ENCODE results near the gene RNF141.

RNF141 gene

DNA sequence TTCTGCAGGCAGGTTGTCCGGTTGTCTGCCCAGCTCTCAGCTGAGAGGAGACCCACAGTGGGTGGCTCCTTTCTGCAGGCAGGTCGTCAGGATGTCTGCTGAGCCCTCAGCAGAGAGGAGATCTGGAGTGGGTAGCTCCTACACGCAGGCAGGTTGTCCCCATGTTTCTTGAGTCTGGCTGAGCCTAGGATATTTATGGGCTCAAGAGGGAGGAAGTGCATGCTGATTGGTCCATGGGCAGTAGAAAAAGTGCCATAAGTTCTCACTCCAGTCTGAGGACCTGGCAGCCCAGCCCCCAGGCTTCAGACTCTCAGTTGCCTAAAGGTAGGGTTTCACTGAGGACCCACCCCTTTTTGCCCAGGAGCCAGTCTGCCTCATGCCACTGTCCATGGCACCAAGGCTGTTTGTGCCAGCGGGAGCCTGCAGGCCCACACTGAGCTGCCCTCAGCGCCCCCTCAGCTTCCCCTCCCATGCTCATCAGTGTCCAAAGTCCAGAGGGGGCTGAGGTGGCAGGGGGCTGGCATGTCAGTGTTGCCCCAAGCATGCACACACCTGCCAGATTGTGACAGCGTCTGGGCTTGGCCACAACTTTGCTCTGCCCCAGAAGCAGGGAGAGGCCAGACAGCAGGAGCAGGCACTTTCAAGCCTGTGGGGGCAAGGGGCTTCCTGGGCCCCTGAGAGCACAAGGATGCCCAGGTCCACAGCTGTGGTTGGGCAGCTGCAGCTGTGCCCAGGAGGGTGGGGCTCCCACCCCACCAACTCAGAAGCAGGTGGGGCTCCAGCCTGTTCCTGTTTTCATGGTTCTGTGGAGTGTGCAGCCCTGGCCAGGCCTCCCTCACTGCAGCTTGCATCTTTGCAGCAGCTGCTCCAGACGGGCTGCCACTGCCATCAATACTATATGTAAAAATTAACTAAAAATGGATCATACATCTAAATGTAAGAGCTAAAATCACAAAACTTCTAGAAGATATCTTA is 3.8 kb upstream of the RNF141 start:
- TF ChIP-seq TCF4 (CRISPR knock-in tag; IDR thresholded peaks at IDR 0.05; ENCODE audit: borderline replicate concordance) (no peak), ZNF8 (CRISPR knock-in tag; IDR thresholded peaks at IDR 0.05) (no peak), TOX (CRISPR knock-in tag; IDR thresholded peaks at IDR 0.05; ENCODE audit: borderline replicate concordance) (no peak), ZC3H10 (CRISPR knock-in tag; IDR thresholded peaks at IDR 0.05) (no peak), ESRRG (CRISPR knock-in tag; IDR thresholded peaks at IDR 0.05) (no peak)
- TF ChIP-seq, protein P1, sequence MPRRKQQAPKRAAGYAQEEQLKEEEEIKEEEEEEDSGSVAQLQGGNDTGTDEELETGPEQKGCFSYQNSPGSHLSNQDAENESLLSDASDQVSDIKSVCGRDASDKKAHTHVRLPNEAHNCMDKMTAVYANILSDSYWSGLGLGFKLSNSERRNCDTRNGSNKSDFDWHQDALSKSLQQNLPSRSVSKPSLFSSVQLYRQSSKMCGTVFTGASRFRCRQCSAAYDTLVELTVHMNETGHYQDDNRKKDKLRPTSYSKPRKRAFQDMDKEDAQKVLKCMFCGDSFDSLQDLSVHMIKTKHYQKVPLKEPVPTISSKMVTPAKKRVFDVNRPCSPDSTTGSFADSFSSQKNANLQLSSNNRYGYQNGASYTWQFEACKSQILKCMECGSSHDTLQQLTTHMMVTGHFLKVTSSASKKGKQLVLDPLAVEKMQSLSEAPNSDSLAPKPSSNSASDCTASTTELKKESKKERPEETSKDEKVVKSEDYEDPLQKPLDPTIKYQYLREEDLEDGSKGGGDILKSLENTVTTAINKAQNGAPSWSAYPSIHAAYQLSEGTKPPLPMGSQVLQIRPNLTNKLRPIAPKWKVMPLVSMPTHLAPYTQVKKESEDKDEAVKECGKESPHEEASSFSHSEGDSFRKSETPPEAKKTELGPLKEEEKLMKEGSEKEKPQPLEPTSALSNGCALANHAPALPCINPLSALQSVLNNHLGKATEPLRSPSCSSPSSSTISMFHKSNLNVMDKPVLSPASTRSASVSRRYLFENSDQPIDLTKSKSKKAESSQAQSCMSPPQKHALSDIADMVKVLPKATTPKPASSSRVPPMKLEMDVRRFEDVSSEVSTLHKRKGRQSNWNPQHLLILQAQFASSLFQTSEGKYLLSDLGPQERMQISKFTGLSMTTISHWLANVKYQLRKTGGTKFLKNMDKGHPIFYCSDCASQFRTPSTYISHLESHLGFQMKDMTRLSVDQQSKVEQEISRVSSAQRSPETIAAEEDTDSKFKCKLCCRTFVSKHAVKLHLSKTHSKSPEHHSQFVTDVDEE (CRISPR knock-in tag; IDR thresholded peaks at IDR 0.05): no peak
- TF ChIP-seq, protein P2, sequence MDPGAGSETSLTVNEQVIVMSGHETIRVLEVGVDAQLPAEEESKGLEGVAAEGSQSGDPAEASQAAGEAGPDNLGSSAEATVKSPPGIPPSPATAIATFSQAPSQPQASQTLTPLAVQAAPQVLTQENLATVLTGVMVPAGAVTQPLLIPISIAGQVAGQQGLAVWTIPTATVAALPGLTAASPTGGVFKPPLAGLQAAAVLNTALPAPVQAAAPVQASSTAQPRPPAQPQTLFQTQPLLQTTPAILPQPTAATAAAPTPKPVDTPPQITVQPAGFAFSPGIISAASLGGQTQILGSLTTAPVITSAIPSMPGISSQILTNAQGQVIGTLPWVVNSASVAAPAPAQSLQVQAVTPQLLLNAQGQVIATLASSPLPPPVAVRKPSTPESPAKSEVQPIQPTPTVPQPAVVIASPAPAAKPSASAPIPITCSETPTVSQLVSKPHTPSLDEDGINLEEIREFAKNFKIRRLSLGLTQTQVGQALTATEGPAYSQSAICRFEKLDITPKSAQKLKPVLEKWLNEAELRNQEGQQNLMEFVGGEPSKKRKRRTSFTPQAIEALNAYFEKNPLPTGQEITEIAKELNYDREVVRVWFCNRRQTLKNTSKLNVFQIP (CRISPR knock-in tag; IDR thresholded peaks at IDR 0.05; ENCODE audit: borderline replicate concordance, low read depth): no peak

GRCh38 chr11:10543782-10544181 is 2.8 kb upstream of the RNF141 start:
- TF ChIP-seq ZFP3 (CRISPR knock-in tag; IDR thresholded peaks at IDR 0.05): no peak
- TF ChIP-seq, protein P2 (CRISPR knock-in tag; IDR thresholded peaks at IDR 0.05; ENCODE audit: borderline replicate concordance, low read depth): no peak
- TF ChIP-seq CSDC2 (CRISPR knock-in tag; IDR thresholded peaks at IDR 0.05): no peak
- TF ChIP-seq, protein P3, sequence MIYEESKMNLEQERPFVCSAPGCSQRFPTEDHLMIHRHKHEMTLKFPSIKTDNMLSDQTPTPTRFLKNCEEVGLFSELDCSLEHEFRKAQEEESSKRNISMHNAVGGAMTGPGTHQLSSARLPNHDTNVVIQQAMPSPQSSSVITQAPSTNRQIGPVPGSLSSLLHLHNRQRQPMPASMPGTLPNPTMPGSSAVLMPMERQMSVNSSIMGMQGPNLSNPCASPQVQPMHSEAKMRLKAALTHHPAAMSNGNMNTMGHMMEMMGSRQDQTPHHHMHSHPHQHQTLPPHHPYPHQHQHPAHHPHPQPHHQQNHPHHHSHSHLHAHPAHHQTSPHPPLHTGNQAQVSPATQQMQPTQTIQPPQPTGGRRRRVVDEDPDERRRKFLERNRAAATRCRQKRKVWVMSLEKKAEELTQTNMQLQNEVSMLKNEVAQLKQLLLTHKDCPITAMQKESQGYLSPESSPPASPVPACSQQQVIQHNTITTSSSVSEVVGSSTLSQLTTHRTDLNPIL (CRISPR knock-in tag; IDR thresholded peaks at IDR 0.05; ENCODE audit: low read depth): no peak
- TF ChIP-seq CSRNP3 (CRISPR knock-in tag; IDR thresholded peaks at IDR 0.05): no peak
- no peak for TF ChIP-seq ESRRG (CRISPR knock-in tag; IDR thresholded peaks at IDR 0.05)
- no peak for TF ChIP-seq ZNF565 (CRISPR knock-in tag; conservative IDR thresholded peaks at IDR 0.05; ENCODE audit: low read depth)
- no peak for TF ChIP-seq SNAI2 (CRISPR knock-in tag; IDR thresholded peaks at IDR 0.05)
- no peak for TF ChIP-seq BACH2 (CRISPR knock-in tag; IDR thresholded peaks at IDR 0.05; ENCODE audit: borderline replicate concordance)
- no peak for TF ChIP-seq PPARA (CRISPR knock-in tag; IDR thresholded peaks at IDR 0.05; ENCODE audit: borderline replicate concordance)
- no peak for TF ChIP-seq RARB (CRISPR knock-in tag; IDR thresholded peaks at IDR 0.05)
- TF ChIP-seq ARNTL (CRISPR knock-in tag; IDR thresholded peaks at IDR 0.05; ENCODE audit: borderline replicate concordance, low read depth): no peak
- no peak for TF ChIP-seq ZNF8 (CRISPR knock-in tag; IDR thresholded peaks at IDR 0.05)
- no peak for TF ChIP-seq ZC3H10 (CRISPR knock-in tag; IDR thresholded peaks at IDR 0.05)
- TF ChIP-seq TCF4 (CRISPR knock-in tag; IDR thresholded peaks at IDR 0.05; ENCODE audit: borderline replicate concordance): no peak
- no peak for TF ChIP-seq ISL1 (CRISPR knock-in tag; IDR thresholded peaks at IDR 0.05)
- TF ChIP-seq ZFP30 (CRISPR knock-in tag; IDR thresholded peaks at IDR 0.05): no peak
- ATAC-seq: no peak

More for the DNA sequence above, 3.8 kb upstream of the RNF141 start:
- no peak for ATAC-seq

DNA sequence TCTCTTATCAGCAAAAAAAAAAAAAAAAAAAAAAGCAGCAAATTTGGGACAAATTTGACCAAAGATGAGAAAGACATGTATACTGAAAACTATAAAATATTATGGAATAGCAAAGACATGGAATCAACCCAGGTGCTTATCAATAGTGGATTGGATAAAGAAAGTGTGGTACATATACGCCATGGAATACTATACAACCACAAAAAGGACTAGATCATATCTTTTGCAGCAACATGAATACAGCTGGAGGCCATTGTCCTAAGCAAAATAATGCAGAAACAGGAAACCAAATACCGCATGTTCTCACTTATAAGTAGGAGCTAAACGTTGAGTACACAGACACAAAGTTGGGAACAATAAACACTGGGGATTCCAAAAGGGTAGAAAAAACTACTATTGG is 1.8 kb upstream of the RNF141 start:
- no peak for ATAC-seq
- TF ChIP-seq GLIS3 (CRISPR knock-in tag; IDR thresholded peaks at IDR 0.05) (no peak), ZNF8 (CRISPR knock-in tag; IDR thresholded peaks at IDR 0.05) (peak; percentile 94)
